ENCODE results near the gene LRRFIP2. TPM values are rescaled to one million over a fixed set of nuclear protein-coding genes. Genes with fewer than 3 reads are reported as not detected.
A peak's percentile ranks its signal among the peaks of the same experiment; 100 is the strongest.

The LRRFIP2 gene
- total RNA-seq, 2 experiments from 2014 or later: 13.3 to 15.3 TPM

GRCh38 chr3:37025561-37026335 lies 148.6 kb downstream of the LRRFIP2 start:
- no peak overlapping the region for H3K4me3 Mint-ChIP-seq
- DNase-seq: no peak
- no peaks in the 10 kb centered on the region for H3K9me3 Mint-ChIP-seq
- H3K27ac Mint-ChIP-seq: peak overlapping the region; percentile 37
- intact Hi-C loops (cut with micrococcal nuclease): no loop called here
- H3K4me1 Mint-ChIP-seq (ENCODE audit: low read depth): peaks cover 5% of the 10 kb centered on the region
- CTCF ChIA-PET: interaction anchor here (0.6 to 2.5 kb wide), 5 partner anchors 7 to 188 kb away, joined by 3 to 14 read pairs (median 4); no protein-coding TSS in a partner anchor
- H3K36me3 Mint-ChIP-seq (ENCODE audit: low read depth): peaks cover 57% of the 10 kb centered on the region
- H3K27me3 Mint-ChIP-seq (ENCODE audit: low read depth): no peaks in the 10 kb centered on the region

- Mint-ChIP-seq H3K4me1 (ENCODE audit: low read depth) (peaks cover 5% of the 10 kb centered on the region), H3K36me3 (ENCODE audit: low read depth) (peaks cover 59% of the 10 kb centered on the region), H3K27ac (no peak overlapping the region), H3K4me3 (no peak overlapping the region), H3K9me3 (no peaks in the 10 kb centered on the region), H3K27me3 (ENCODE audit: low read depth) (no peaks in the 10 kb centered on the region)
- CTCF ChIA-PET: interaction anchor here (0.5 to 2.5 kb wide), 7 partner anchors 8 to 189 kb away, joined by 3 to 14 read pairs (median 5); no protein-coding TSS in a partner anchor
- intact Hi-C loops (cut with micrococcal nuclease): loop anchor here (1.0 kb wide), 1 partner anchor 188 kb away; no protein-coding TSS in a partner anchor
- DNase-seq: no peak
Measured at GRCh38 chr3:37024820-37025405, 149.5 kb downstream of the LRRFIP2 start.

GRCh38 chr3:37024092-37024491 lies 150.3 kb downstream of the LRRFIP2 start:
- intact Hi-C loops (cut with micrococcal nuclease): loop anchor here (1.0 kb wide), 1 partner anchor 189 kb away; no protein-coding TSS in a partner anchor
- Mint-ChIP-seq H3K4me1 (ENCODE audit: low read depth) (peaks cover 5% of the 10 kb centered on the region), H3K4me3 (no peak overlapping the region), H3K27me3 (ENCODE audit: low read depth) (no peaks in the 10 kb centered on the region), H3K36me3 (ENCODE audit: low read depth) (peaks cover 62% of the 10 kb centered on the region), H3K9me3 (no peaks in the 10 kb centered on the region), H3K27ac (no peak overlapping the region)
- no peak for DNase-seq
- CTCF ChIA-PET: interaction anchor here (0.6 to 2.5 kb wide), 6 partner anchors 11 to 190 kb away, joined by 3 to 14 read pairs (median 6); no protein-coding TSS in a partner anchor

DNA sequence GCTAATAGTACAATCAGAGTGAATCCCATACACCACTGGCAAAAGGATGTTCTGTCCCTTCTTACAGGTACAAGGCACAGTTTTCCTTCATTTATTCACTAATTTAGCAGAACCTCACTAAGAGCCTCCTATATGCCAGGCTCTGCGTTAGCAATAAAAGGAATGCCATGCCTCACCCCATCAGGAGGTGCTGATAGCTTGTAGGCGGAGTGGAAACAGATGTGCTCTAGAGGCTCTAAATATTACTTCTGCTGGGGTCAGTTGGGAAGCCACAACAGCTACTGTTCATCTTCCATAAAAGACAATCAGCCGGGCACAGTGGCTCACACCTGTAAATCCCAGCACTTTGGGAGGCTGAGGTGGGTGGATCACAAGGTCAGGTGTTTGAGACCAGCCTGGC lies 156.7 kb downstream of the LRRFIP2 start:
- Mint-ChIP-seq H3K36me3 (ENCODE audit: low read depth) (peaks cover 55% of the 10 kb centered on the region), H3K27ac (no peak overlapping the region), H3K9me3 (no peaks in the 10 kb centered on the region), H3K27me3 (ENCODE audit: low read depth) (no peaks in the 10 kb centered on the region), H3K4me1 (ENCODE audit: low read depth) (no peaks in the 10 kb centered on the region), H3K4me3 (no peak overlapping the region)
- DNase-seq: no peak
- intact Hi-C loops (cut with micrococcal nuclease): no loop called here
- CTCF ChIA-PET: no interaction called here

GRCh38 chr3:37016903-37017302 lies 157.5 kb downstream of the LRRFIP2 start:
- Mint-ChIP-seq H3K36me3 (ENCODE audit: low read depth) (peaks cover 52% of the 10 kb centered on the region), H3K9me3 (no peaks in the 10 kb centered on the region), H3K4me1 (ENCODE audit: low read depth) (no peaks in the 10 kb centered on the region), H3K4me3 (no peak overlapping the region), H3K27ac (no peak overlapping the region), H3K27me3 (ENCODE audit: low read depth) (no peaks in the 10 kb centered on the region)
- CTCF ChIA-PET: no interaction called here
- no peak for DNase-seq
- intact Hi-C loops (cut with micrococcal nuclease): no loop called here

- H3K27me3 Mint-ChIP-seq (ENCODE audit: low read depth): no peaks in the 10 kb centered on the region
- H3K27ac Mint-ChIP-seq: no peak overlapping the region
- no peak for DNase-seq
- intact Hi-C loops (cut with micrococcal nuclease): no loop called here
- H3K4me1 Mint-ChIP-seq (ENCODE audit: low read depth): no peaks in the 10 kb centered on the region
- H3K9me3 Mint-ChIP-seq: no peaks in the 10 kb centered on the region
- CTCF ChIA-PET: no interaction called here
- H3K4me3 Mint-ChIP-seq: no peak overlapping the region
- peaks cover 51% of the 10 kb centered on the region for H3K36me3 Mint-ChIP-seq (ENCODE audit: low read depth)
Measured at GRCh38 chr3:37015642-37016041, 158.7 kb downstream of the LRRFIP2 start.

DNA sequence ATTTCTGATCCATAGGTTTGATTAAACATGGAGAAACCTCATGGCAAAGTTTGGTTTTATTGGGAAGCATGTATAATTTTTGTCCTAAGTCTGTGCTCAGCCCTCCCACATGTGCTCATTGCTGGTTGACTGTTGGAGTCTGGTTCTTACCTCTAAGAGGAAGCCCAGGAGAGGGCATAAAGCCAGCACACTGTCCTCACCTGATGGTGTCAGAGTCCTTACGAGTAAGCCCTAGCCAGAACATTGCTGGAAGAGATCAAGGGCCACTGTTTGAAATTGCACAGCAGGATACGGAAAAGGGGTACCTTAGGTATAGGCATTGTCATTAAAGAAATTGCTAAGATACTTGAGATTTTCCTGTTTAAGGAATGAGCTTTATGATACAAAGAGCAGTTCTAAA lies 159.8 kb downstream of the LRRFIP2 start:
- Mint-ChIP-seq H3K27ac (no peak overlapping the region), H3K4me3 (no peak overlapping the region), H3K27me3 (ENCODE audit: low read depth) (no peaks in the 10 kb centered on the region), H3K4me1 (ENCODE audit: low read depth) (no peaks in the 10 kb centered on the region), H3K9me3 (no peaks in the 10 kb centered on the region), H3K36me3 (ENCODE audit: low read depth) (peaks cover 45% of the 10 kb centered on the region)
- no peak for DNase-seq
- intact Hi-C loops (cut with micrococcal nuclease): no loop called here
- CTCF ChIA-PET: interaction anchor here (1.9 kb wide), 1 partner anchor 10 kb away, joined by 5 read pairs; no protein-coding TSS in a partner anchor

Other genes starting within 250 kb of the LRRFIP2 start
- 10 to 100 TPM; 10.9 to 11.0 TPM for gene TRANK1, start 229.5 kb downstream of the LRRFIP2 start, total RNA-seq
- 10 to 100 TPM; 10.8 to 13.1 TPM for gene EPM2AIP1, start 181.5 kb downstream of the LRRFIP2 start, total RNA-seq
- gene MLH1, start 181.1 kb downstream of the LRRFIP2 start, total RNA-seq: 10 to 100 TPM; 86.6 to 95.3 TPM
- 10 to 100 TPM; 22.3 to 25.4 TPM for gene GOLGA4, start 68.7 kb upstream of the LRRFIP2 start, total RNA-seq